Dedifferentiated amniotic fluid mesenchymal stem cell (primary cell): ENCODE results near the gene PRMT3.
"Not testable (repeated sequence)": the region's sequence is repeated elsewhere in the genome, so short reads cannot be mapped to it uniquely, and the experiment has no call there.

Experiments
- DNase-seq: peaks from one replicate; pipeline ENCODE4 v3.0.0-alpha.2; 2016; ENCODE audit errors: extremely low spot score

PRMT3 gene

DNA sequence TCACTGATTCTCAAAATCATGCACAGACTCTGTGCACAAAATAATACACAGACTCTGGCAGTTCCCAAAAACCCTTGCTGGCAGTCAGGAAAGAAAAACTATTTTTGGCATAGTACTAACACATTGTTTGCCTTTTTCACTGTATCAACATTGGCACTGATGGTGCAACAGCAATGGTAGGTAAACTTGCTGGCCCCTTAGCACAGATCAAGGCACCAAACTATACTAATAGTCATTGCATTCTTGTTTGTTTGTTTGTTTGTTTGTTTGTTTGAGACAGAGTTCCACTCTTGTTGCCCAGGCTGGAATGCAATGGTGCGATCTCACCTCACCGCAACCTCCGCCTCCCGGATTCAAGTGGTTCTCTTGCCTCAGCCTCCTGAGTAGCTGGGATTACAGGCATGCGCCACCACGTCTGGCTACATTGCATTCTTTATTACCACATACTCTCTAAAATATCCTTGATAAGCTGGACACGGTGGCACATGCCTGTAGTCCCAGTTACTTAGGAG lies 130.9 kb downstream of the PRMT3 start:
- DNase-seq: no peak

DNA sequence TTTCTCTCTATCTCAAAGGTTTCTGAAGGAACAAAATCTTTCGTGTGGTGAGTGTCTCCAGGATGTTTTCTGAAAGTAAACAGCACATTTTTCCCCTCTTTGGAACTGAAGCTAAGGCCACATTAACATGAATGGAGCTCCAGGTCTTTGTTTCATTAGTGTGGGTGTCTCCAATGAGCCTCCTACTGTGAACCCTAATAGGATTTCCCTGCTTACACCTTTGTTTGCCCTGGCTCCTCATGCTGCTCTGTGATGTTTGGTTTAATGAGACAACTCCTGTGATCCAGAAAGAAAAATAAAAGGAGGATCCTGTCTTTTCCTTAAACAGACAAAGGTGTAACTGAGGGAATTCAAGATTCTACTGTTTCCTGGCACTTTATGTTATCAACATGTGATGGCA lies 135.0 kb downstream of the PRMT3 start:
- no peak for DNase-seq

DNA sequence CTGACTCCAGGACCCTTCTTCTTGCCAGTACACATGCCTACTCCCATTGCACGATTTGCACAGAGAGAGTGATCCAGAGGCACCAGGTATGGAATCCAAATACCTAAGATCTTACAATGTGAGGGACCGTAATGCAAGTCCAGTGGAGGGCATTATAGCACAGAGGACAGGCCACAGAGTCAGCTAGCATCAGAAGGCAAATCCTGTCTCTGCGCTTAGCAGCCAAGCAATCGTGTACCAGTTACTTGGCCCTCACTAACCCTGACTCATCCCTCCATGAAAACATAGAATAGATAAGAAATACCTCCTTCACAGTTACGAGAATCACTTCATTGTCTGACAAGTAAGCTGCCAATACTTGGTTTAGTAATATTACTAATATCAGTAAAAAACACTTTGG lies 142.2 kb downstream of the PRMT3 start:
- DNase-seq: no peak

DNA sequence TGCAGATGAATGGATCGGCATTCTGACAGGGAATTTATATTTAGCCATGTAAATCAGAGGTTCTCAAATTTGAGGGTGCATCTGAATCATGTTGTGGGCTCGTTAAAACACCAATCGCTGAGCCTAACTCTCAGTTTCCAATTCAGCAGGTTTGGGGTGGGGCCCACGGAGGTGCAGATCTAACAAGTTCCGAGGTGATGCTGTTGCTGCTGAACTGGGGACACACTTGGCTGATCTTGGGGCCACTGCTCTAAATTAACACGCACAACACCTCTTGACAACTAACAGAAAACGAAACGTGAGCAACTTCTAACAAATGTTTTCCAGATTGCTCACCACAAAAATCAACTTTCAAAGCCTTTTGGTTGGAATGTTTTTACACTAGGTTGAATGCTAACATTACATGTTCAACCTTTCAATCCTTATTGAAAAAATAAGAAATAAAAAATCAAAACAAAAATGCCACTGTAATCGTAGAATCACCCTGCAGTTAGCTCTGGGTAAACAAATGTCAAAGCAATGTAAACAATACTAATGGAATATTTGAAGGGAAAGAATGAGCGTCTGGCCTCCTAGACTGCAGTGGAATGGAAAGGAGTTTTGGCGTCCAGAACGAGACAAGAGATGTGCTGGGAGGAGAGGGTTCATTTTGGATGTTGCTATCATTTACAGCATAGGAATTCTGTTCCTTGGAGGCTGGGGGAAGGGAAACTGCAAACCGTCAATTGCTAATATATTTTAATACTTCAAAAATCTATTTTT lies 143.6 kb downstream of the PRMT3 start:
- no peak for DNase-seq

DNA sequence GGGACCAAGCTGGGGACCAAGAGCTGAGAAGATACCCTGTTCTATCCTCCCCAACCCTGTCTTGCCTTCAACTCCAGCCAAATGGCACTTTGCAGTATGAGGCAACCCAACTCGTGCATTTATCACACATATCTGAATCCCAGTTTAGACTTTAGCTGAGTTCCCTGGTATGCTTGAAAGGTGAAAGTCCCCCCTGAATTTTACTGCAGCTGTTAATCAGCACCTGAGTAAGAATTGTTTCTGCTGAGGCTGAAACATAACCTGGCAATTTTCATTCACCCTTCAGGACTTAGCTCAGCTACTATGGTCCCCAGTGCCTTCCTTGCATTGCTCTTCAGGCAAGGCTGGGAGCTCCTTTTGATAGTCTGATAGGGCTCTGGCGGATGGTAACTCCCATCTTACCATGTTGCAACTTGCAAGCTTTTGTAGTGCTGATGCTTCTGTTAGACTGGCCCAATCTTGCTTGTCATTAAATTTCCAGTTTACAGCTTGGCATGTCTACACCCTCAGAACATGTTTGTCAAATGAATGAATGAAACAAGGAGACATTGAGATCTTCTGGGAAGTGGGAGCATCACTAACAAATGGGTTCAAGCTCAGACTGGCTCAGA lies 147.9 kb downstream of the PRMT3 start:
- DNase-seq: no peak

DNA sequence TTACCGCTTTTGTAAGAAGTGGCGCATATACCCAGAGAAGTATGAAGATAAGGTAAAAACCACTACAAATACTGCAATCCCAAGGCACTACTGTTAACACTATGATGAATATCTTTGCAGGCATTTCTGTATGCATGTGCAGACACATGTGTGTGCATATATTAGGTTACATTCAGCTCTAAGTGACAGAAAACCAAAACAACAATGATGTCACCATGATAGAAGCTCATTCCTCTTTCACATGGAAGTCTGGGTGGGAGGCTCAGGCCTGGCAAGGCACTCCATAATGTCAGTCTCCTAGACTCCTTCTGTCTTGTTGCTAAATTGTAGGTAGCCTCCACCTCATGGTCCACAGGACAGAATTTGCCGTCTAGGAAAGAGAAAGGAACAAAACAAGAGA lies 148.8 kb downstream of the PRMT3 start:
- no peak for DNase-seq

DNA sequence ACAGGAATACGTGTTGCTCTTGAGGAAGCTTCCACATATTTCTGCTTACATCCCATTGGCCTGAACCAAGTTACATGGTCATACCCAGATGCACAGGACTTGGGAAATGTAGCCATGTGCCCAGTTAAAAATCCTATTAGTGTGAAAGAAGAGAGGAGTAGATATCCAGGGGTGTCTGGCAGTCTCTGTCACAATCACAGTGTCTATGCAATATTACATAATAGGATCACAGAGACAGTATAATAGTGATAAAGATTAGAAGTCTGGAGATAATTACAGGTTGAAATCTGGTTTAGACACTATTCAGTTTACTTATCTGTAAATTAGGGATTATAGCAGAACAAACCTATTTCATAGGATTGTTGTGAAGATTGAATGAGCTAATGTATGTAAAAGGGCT lies 149.3 kb downstream of the PRMT3 start:
- no peak for DNase-seq

DNA sequence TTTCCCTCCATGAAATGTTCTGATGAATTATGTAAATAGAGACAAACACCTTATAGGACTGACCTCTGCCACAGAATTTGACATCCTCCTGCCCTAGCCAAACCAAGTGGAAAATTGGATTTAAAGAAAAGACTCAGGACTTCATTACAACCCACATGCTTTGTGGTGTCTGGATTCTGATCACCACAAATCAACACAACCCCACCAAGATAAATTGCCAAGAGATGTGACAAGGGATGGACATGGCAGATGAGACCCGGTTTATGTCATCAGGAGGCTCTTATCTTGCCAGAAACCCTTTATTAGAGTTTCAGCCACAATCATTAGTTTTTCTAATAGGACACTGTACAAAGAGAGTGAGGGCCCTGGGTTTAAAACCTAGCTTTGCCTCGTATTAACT lies 154.0 kb downstream of the PRMT3 start:
- DNase-seq: no peak

DNA sequence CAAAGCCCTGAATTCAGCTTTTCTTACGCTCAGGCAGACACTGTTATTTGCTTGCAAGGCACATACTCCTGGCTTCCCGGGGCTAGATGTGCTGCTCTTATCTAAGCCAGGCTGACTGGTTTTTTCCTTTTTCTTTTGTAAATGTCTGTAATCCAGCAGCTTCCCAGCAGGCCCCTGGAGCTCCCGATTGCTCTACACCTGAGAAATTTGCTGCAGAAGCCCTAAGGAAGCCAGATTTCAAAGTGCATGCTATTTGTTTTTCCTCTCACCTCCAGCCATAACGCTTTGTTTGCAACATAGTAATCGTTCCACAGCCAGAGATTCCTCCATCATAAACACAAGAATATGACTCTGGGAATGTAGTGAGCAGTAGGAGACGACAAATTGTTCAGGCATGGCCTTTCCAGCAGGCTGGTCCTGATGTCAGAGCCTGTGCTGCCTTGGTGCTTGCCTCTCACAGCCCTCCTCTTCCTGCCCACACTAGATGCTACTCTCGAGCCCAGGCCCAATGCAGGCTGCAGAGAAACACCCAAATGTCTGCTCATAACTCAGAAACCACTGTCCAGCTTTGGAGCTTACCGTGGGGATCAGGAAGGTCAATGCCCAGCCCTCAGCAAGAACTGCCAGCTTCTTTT lies 157.2 kb downstream of the PRMT3 start:
- no peak for DNase-seq

DNA sequence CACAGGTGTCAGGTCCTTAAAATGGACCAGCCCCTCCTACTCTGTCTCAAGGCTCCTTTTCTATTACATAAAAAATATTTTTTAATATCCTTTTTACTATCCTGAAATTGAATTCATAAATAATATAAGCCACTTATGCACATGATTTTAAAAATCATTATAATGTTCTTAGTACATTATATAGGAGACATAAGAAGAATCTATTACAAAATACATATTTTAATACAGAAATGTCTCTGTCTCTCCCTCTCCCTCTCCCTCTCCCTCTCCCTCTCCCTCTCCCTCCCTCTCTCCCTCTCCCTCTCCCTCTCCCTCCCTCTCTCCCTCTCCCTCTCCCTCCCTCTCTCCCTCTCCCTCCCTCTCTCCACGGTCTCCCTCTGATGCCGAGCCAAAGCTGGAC lies 159.9 kb downstream of the PRMT3 start:
- DNase-seq: no peak

DNA sequence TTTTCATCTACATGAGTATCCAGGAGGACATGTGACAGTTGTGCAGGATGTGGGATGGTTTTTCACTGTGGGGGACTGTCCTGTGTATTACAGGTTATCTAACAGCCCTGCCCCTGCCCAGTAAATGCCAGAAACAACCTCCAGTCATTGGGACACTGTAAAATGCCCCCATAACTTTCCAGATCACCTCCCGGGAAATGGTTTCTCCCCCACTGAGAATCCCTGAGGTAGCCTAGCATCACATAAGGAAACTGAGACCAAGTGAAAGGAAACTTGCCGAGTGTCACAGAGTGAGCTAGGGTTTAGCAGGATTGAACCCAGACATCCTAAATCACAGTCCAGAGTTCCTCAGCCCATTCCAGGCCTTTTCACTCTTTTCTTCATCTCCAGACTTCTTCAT lies 163.6 kb downstream of the PRMT3 start:
- DNase-seq: no peak

DNA sequence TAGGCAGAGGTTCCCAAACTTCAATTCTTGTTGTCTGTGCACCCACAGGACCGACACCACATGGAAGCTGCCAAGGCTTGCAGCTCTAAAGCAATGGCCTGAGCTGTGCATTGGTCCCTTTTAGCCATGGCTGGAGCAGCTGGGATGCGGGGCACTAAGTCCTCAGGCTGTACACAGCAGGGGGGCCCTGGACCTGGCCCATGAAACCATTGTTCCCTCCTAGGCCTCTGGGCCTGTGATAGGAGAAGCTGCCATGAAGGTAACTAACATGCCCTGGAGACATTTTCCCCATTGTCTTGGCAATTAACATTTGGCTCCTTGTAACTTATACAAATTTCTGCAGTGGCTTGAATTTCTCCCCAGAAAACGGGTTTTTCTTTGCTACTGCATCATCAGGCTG lies 168.3 kb downstream of the PRMT3 start:
- DNase-seq: no peak

DNA sequence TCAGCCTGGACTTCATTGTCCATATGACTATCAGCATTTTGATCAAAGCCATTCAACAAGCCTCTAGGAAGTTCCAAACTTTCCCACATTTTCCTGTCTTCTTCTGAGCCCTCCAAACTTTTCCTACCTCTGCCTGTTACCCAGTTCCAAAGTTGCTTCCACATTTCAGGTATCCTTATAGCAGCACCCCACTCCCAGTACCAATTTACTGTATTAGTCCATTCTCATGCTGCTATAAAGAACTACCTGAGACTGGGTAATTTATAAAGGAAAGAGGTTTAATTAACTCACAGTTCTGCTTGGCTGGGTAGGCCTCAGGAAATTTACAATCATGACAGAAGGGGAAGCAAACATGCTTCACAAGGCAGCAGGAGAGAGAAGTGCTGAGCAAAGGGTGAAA lies 168.9 kb downstream of the PRMT3 start:
- DNase-seq: not testable (repeated sequence)

DNA sequence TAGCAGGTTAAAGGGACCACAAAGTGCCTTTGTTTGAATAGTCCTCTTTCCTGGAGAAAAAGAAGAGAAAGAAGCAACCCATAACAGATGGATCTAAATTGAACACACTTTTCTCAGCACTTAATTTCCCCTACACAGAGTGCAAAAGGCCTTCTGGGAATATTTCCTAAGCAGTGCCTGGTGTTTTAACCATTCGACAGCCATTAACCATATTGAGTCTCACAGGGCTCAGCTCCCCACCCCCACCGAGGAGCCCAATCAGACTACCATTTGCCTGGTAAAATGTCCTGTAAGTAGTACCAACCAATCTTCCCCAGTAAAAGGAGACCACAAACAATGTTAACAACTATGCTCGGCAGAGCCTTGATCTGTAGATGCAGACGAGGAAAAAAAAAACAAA lies 171.2 kb downstream of the PRMT3 start:
- DNase-seq: no peak
